GM12865 (cell line): ENCODE measurements around the gene ATP5PF.
"Not testable (repeated sequence)": the region's sequence is repeated elsewhere in the genome, so short reads cannot be mapped to it uniquely, and the experiment has no call there.

Experiments
- DNase-seq: peaks from one replicate; pipeline ENCODE4 v3.0.0; 2010; ENCODE audit warnings: low read depth
- H3K4me3 ChIP-seq: 2 replicates; pipeline ENCODE4 v1.5.1; 2011; ENCODE audit warnings: mild to moderate bottlenecking, low read depth, low read length, control low read depth
- CTCF ChIP-seq: IDR thresholded peaks from 2 replicates; pipeline ENCODE4 v1.5.1; 2011; ENCODE audit warnings: low read length, control low read depth, low read depth, inconsistent platforms; ENCODE audit not compliant: insufficient read depth; ENCODE audit errors: missing control alignments

Gene ATP5PF

GRCh38 chr21:25734904-25735645, at the start of gene ATP5PF, which contains the start of gene GABPA:
ATP5PF (minus strand) TSS chr21:25734904; CDS start chr21:25729794, 5,110 bp downstream.
GABPA (plus strand) TSS chr21:25734972; CDS start chr21:25741599, 6,627 bp downstream.
- peak; percentile 99 for DNase-seq
- H3K4me3 ChIP-seq = peak within 1 kb of the TSS; percentile 79
- TF ChIP-seq CTCF = no peak

DNA sequence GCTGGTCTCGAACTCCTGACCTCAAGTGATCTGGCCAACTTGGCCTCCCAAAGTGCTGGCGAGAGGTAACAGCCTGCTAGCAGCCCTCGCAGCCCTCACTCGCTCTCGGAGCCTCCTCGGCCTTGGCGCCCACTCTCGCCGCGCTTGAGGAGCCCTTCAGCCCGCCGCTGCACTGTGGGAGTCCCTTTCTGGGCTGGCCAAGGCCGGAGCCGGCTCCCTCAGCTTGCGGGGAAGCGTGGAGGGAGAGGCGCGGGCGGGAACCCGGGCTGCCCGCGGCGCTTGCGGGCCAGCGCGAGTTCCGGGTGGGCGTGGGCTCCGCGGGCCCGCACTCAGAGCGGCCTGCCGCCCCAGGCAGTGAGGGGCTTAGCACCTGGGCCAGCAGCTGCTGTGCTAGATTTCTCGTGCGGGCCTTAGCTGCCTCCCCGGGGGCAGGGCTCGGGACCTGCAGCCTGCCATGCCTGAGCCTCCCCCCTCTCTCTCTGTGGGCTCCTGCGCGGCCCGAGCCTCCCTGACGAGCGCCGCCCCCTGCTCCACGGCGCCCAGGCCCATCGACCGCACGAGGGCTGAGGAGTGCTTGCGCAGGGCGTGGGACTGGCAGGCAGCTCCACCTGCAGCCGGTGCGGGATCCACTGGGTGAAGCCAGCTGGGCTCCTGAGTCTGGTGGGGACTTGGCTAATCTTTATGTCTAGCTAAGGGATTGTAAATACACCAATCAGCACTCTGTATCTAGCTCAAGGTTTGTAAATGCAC, 43.6 kb upstream of the ATP5PF start:
- not testable (repeated sequence) for DNase-seq, H3K4me3 ChIP-seq

DNA sequence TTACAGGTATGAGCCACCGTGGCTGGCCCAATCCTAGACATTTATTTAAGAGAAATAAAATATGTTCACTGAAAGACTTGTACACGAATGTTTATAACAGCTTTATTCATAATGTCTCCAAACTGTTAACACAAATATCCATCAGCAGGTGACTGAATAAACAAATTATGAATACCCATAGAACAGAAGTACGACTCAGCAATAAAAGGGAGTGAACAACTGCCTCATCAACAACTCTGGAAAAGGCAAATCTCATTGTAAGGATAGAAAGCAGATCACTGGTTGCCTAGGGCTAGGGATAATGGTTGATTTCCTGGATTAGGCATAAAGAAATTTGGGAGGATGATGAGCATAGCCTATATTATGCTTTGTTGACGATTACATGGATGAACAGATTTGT, 41.7 kb upstream of the ATP5PF start:
- no peak overlapping the region for H3K4me3 ChIP-seq
- no peak for DNase-seq
- no peak for TF ChIP-seq CTCF

GRCh38 chr21:25772686-25773085, 38.0 kb upstream of the ATP5PF start:
- H3K4me3 ChIP-seq = no peak overlapping the region
- no peak for TF ChIP-seq CTCF
- no peak for DNase-seq

DNA sequence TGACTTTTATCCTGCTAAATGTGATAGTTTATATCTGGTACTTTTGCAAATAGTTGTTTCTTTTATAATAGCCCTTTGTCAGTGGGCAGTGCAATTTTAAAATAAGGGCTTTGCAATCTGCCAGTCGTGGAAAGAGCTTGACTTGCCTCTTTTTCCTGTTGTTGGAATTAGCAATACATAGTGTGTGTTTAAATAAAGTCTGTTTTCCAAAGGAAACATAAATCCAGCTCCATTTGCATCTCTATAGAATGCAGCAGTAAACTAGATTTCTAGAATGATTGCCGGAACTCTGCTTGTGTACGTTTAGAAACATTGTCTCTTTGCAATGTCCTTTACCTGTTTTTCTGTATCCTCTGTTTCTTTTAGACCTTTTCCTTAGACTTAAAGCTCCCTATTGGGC, 33.2 kb upstream of the ATP5PF start:
- no peak for DNase-seq
- no peak overlapping the region for H3K4me3 ChIP-seq
- TF ChIP-seq CTCF = no peak

- TF ChIP-seq CTCF = no peak
- H3K4me3 ChIP-seq = no peak overlapping the region
- no peak for DNase-seq
These were observed 29.4 kb upstream of the ATP5PF start for GRCh38 chr21:25764065-25764464.

DNA sequence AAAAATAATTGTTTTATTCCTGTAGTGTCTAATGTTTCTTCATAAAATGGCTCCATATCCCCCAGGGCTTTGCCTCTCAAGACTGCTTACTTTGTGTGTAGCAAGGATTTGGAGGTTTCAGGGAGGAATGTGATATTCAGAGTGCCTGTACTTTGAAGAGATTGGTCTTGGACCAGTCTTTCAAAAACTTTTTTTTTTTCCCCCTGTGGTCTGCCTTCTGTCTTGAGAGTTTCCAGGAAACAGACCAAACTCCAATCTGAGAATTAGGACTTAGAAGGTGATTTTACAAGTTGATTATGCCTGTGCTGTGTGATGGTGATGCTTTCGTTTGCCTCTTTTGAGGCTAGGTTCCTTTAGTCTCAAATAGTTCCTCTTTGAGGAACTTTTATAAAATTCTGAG, 26.0 kb upstream of the ATP5PF start:
- TF ChIP-seq CTCF = no peak
- H3K4me3 ChIP-seq = no peak overlapping the region
- DNase-seq = no peak
